GM23248 (cell line): ENCODE results near the gene ACP5.

Experiments used
- EZH2 ChIP-seq: fragments of 200-600 bp; sonication (generic); IDR thresholded peaks from 2 replicates; pipeline ENCODE4 v1.6.1; 2018; ENCODE audit warnings: antibody characterized with exemption, mild to moderate bottlenecking; ENCODE audit not compliant: insufficient read depth, poor library complexity, severe bottlenecking
- EZH2phosphoT487 ChIP-seq: fragments of 200-600 bp; sonication (generic); IDR thresholded peaks from 2 replicates; pipeline ENCODE4 v1.6.1; 2018; ENCODE audit warnings: antibody characterized with exemption, moderate library complexity, mild to moderate bottlenecking, low read depth; ENCODE audit not compliant: insufficient read depth

- no peak for TF ChIP-seq EZH2phosphoT487
- TF ChIP-seq EZH2: no peak
Measured at GRCh38 chr19:11580116-11580515, 2.7 kb upstream of the ACP5 start.
